IMR-90 (cell line): ENCODE data around the gene KLHL17.

Source experiments
- CTCF ChIP-seq: conservative IDR thresholded peaks from 2 replicates; pipeline ENCODE4 v1.5.1; 2012; ENCODE audit warnings: mild to moderate bottlenecking, low read depth, low read length, improper control_type of control experiment
- POLR2A ChIP-seq: IDR thresholded peaks from 2 replicates; pipeline ENCODE4 v1.6.1; 2012; ENCODE audit warnings: mild to moderate bottlenecking, low read depth, low read length

- TF ChIP-seq POLR2A (no peak), CTCF (no peak)
These were observed 46.1 kb upstream of the KLHL17 start for GRCh38 chr1:914131-914890.
